GM20000 (cell line): ENCODE results near the gene GTF3C4.

Experiments used
- DNase-seq: peaks from one replicate; pipeline ENCODE4 v3.0.0; 2012; ENCODE audit warnings: low spot score
- TF ChIP-seq, protein P1 (sequence below): IDR thresholded peaks from 2 replicates; pipeline ENCODE4 v1.5.1; 2012; ENCODE audit warnings: mild to moderate bottlenecking, control low read depth; ENCODE audit errors: extremely low read depth, missing control alignments

GTF3C4 gene

DNA sequence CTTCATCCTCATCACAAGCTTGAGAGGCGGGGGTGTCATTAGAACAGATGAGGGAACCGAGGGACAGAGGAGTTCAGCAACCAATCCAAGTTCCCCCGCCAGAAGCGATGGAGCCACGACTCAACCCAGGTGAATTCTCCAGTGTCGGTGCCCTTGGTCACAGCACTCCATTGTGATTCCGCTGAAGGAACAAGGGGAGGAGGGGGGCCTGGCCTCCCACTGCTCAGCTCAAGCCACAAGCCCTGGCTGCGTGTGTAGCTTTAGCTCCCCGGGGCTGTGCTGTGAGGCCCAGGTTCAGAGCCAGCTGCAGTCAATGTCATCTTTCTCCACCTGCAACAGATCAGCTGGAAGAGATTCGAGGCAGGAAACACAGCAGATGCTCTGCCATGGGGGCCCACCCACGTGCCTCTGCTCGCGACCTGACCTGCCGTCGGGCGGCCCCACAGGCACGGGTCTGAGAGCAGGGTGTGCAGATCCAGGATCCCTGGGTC is 72.6 kb downstream of the GTF3C4 start:
- TF ChIP-seq, protein P1, sequence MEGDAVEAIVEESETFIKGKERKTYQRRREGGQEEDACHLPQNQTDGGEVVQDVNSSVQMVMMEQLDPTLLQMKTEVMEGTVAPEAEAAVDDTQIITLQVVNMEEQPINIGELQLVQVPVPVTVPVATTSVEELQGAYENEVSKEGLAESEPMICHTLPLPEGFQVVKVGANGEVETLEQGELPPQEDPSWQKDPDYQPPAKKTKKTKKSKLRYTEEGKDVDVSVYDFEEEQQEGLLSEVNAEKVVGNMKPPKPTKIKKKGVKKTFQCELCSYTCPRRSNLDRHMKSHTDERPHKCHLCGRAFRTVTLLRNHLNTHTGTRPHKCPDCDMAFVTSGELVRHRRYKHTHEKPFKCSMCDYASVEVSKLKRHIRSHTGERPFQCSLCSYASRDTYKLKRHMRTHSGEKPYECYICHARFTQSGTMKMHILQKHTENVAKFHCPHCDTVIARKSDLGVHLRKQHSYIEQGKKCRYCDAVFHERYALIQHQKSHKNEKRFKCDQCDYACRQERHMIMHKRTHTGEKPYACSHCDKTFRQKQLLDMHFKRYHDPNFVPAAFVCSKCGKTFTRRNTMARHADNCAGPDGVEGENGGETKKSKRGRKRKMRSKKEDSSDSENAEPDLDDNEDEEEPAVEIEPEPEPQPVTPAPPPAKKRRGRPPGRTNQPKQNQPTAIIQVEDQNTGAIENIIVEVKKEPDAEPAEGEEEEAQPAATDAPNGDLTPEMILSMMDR = no peak
- no peak for DNase-seq

DNA sequence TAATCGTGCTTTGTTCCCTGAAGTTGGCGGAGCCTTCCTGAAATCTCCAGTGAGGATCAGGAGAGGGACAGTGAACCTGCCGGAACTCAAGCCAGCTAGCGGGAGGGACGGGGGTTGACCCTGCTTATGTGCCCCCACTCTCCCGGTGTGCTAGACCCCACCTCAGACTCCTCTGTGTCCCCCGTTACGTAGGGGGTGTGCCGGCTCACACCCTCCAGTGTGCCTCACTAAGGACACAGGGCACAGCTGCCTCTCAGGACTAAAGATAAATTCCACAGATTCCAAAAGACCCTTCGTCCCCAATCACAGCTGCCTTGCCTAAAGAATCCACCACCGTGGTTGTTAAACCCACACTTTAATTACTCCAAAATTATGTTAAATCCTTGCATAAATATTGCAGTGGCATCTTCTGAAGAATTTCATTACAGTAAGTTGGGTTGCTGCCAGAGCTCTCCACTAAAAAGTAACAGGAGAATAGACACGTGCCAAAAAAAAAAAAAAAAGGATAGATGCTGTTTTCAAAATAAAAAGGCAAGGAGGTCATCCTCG is 73.7 kb downstream of the GTF3C4 start:
- DNase-seq = no peak
- TF ChIP-seq, protein P1 = no peak
